Kidney tubule cell (primary cell): ENCODE measurements around the gene PCBP3.

Source experiments
- DNase-seq: peaks from one replicate; pipeline ENCODE4 v3.0.0-alpha.2; 2018; ENCODE audit warnings: low spot score

Gene PCBP3

DNA sequence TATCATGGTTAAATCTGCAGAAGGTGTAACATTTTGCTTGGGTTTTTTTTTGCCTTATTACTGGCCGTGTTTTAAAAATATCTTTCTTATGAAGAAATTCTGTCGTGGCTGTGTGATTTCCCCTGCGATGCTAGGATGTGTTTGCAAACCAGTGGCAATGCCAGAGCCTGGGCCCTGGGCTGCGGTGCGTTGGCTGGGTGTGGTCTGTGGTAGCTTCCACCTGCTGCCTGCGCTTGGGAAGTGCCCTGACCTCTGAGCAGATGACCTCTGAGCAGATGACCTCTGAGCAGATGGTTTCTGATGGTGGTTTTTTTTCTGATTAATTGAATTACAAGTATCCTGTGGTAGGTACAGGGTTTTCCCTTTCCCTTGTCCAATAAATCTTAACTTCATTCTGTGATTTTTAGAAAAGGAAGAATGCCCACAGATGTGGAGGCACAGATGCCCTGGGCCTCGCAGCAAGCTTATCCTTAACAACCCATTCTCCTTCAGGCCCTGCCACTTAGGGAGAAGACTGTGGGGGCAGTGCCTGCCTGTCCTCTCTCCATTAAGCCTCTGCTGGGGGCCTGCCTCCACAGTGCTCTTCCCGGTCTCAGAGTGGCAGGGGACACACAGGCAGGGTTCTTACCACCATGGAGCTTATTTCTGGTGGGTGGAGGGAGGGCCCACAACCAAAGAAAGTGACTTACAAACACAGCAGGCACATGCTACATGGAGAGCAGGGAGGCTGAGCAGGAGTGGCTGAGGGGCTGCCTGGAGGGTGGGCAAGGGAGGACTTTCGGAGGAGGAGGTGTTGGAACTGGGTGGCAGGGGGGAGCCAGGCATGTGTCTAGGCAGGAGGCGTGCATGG lies 81.7 kb downstream of the PCBP3 start:
- DNase-seq: no peak

DNA sequence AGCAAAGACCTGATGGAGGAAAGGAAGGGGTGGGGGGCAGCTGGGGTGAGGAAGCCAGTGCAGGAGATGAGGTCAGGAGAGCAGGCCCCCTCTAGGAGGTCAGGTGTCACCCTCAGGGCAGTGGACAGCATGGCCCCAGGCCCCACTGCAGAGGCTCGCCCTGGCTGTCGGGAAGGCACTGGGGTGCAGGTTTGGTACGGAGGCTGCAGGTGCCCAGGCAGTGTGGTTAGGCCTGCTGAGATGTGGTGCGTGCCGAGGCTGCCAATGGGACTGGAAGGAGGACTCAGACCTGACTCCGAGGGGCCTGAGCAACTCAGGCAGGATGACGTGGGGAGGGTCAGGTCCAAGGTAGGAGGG lies 82.3 kb downstream of the PCBP3 start:
- no peak for DNase-seq

DNA sequence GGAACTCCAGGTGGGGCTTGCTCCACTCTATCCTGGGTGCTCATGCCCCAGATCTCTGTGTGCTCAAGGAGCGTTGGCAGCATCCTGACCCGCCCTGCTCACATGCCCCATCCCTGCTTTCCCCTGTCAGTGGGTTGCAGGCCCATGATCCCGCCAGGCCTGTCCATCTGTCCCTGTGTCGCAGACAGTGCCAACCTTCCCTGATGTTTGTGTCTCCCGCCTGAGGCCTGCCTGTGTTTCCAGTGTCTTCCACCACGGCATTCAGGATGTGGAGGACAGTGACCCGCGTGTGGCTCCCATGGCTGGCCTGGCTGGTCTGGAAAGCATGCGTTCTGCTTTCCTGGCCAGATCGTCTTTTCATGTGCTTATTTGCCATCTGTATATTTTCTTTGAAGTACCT lies 82.9 kb downstream of the PCBP3 start:
- DNase-seq: no peak

DNA sequence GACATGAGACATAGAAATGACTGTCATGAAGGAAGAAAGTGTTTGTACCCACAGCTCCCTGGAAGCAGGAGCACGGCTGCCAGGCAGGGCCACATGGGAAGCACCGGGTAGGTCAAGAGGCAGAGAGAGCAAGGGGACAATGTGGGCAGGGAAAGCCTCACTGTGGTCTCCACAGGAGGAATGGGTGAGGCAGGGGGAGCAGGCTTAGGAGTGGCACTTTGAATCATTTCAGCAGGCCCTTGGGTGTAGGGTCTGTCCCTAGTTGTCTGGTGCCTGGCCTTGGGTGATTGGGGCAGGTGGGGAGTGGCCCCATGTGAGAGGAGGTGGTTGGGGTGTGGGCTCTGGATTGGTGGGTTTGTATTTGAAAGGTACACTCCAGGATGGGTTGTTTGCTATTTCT lies 83.9 kb downstream of the PCBP3 start:
- DNase-seq: no peak

DNA sequence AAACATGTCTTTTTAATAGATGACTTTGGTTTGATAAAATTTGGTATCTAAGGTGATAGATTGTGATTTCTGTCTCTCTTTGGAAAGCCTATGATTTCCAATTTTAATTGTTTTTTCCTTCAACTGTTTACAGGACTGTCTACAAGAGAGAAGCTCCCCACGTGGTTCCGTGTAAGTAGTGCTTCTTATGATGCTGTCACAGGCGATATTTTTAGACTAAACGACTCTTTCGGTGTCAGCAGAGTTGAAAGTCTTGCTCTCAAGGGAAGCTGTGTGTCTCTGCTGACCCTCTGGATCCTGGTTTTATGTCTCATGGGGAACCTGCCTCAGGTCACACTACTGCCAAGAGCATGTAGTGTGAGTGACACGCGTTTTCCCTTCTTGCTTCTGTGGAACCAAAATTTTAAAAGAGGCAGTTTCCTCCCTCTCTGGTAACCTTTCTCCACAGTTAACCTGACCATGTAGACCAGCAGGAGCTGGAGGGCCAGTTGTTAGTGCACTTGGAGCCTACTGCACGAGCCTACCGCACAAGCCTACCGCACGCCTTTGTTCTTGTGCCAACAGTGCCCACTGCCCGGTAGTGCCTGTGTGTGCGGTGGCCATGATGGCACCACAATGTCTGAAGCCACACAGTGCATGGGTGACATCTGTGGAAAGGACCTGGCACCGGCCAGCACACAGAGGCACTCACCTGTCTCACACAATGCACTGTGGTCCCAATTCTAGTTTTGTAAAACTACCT lies 91.9 kb downstream of the PCBP3 start:
- DNase-seq: no peak

DNA sequence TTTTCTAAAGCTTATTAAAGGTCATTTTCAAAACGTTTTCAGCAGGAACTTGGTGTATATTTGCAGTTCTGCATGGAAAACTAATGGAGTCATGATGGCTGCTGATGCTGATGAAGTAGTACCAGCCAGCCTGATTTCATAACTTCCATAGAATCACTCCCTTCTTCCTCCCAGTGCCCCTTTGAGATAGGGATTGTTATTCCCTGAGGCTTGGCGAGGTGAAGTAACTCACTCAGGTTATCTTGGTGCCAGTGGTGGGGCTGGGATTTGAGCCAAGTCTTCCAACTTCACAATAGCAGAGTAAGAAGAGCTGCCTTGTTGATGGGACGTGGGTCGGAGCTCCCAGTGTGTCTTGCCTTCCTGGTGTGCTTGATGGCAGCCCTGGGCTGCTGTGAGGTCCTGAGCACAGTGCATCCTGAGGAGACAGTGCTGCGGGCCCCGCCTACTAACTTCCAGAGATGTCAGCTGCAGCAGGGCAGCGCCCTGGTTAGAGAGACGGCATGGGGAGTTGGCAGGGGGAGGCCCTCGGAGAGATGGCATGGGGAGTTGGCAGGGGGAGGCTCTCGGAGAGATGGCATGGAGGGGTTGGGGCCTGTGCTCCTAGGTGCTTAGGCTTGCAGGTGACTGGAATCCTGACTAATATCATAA lies 92.6 kb downstream of the PCBP3 start:
- no peak for DNase-seq

DNA sequence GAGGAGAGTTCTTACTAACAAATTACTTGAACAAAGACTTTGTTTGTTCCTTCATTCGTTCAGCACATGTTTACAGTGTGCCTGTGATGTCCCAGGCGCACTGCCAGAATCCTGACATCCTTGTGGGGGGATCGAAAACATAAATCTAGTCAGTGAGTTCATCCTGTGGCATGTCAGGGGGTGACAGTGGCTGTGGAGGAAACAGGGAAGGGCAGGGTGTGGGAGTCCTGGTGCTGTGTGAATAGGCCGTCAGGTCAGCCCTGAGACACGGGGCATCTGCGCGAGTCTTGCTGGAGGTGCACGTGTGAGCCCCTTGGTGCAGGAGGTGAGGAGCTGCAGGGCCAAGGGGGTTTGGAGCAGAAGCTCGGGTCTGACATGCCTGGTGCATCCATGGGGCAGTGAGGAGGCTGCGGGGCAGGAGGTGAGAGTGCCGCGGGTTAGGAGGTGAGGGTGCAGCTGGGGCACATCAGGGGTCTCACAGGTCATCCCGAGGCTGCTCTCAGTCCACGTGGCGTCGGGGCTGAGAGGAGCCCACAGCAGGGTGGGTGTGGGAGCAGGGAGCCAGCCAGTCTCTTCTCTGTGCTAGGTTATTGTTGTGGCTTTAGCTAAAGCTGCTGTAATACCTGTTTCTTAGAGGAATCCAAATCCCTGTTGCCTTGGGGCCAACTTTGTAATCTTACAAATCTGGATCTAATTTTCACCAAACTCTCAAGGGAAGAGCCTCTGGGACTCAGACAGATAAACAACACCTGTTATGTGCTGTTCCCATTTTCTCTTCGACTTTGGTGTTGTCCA lies 93.4 kb downstream of the PCBP3 start:
- no peak for DNase-seq

DNA sequence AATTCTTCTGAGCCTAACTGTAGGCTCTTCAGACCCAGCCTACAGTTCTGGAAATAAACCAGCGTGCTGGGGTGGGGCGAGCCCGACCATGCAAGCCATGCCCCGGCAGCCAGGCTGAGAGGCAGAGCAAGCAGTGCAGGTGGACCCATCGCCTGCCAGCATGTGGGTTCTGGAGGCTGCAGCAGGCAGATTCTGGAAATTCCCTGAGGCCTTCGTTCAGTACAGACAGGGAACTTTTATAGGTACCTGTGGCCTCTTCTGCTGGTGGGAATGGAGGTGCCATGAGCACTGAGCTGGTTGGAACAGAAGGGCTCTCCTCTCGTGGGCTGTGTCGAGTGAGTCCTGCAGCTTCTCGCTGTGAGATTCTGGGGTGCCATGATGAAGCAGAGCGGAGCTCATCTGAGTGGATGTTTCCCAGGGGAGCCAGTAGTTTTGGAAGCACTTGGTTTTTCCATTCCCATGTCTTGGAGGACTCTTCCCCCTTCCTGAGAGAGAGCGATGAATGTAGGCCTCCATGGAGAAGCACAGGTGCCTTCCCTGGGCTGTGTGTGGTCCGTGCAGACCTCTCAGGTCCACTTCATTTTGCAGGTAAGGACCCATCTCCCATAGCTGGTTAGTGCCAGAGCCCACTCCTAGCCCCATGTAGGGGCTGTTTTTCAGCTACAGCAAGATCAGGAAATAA lies 94.1 kb downstream of the PCBP3 start:
- no peak for DNase-seq

DNA sequence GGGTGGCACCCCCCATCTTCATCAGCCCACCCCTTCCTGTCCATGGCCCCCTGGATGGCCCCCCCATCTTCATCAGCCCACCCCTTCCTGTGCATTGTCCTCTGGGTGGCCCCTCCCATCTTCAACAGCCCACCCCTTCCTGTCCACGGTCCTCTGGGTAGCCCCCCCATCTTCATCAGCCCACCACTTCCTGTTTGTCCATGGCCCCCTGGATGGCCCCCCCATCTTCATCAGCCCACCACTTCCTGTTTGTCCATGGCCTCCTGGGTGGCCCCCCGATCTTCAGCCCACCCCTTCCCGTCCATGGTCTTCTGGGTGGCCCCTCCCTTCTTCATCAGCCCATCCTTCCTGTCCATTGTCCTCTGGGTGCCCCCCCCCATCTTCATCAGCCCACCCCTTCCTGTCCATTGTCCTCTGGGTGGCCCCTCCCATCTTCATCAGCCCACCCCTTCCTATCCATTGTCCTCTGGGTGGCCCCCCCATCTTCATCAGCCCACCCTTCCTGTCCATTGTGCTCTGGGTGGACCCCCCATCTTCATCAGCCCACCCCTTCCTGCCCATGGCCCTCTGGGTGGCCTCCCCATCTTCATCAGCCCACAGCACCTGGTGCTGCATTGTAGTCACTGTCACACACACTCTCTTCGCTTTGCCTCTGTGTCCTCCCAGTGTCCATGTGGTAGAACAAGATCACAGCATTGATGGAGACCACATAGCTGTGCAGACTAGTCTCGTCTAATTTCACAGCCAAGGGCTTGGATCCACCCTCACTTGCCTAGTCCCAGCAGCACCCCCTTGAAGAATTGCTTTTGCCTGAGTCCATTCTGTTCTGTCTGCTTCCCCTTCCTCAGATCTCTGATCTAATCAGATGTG lies 95.9 kb downstream of the PCBP3 start:
- no peak for DNase-seq

DNA sequence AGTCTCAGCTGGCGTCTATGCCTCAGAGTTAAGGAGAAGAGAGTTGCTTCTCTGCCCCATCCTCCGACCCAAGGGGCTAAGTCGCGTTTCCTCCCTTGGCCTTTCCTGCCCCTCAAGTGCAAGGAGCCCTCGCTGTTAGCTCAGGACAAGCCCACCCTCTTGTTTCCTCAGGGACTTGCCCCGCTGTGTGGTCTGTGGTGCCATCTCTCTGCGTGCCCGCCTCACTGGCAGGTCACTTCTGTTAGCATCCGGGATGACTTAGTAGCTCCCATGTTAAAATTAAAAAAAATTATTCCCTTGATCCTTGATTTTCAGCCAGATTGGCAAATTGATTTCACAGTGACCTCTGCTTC lies 96.5 kb downstream of the PCBP3 start:
- no peak for DNase-seq

DNA sequence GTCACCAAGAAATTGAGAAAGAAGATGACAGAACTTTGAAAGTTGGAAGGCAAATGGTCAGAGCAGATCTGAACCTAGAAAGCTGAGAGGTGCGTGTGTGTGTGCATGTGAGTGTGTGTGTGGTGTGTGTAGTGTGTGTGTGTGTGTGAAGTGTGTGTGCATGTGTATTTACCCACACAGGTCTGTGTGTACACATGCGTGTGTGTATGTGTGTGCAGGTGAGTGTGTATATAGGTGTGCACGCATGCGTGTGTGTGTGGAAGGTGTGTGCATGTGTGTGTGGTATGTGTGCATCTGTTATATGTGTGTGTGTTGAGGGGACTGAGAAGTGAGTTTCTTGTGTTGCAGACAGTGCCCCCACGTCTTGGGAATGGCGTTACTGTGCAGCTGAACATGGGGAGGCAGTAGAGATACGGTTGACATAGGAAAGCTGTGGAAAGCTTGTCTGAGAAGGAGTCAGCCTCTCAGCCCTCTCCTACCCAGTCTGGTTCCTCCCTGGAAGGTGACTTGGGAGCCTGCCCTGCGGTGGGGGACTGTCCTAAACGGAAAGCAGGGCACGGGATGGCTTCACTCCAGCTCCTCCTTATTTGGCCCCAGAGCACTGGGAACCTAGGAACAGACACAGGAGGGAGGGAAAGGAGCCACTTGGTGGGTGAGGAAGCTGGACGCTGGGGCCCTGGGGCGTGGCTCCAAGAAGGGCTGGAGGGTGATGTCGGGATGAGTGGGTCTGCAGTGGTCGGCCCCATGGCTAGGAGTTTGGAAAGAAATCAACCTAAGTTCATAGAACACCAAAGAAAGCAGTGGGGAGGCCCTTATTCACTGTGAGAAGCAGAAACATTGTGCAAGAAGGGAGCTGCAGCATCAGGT lies 97.2 kb downstream of the PCBP3 start:
- no peak for DNase-seq

DNA sequence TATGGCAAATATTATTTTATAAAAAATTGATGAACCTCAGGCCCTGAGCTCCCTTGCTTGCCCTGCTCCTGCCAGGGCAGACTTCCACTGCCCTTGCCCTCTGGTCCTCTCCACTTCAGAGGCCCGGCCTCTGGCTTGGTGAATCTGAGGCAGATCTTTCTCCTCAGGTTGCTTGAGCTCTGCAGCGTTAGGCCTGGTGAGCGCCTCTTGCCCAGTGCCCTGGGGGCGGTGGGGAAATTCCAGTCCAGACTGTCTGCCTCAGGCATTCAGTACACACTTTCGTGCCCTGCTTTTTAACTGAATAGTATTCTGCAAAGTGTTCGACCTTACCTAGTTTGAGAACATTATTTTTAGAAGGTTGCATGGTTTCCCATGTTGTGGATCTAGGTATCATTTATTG lies 98.2 kb downstream of the PCBP3 start:
- DNase-seq: no peak

DNA sequence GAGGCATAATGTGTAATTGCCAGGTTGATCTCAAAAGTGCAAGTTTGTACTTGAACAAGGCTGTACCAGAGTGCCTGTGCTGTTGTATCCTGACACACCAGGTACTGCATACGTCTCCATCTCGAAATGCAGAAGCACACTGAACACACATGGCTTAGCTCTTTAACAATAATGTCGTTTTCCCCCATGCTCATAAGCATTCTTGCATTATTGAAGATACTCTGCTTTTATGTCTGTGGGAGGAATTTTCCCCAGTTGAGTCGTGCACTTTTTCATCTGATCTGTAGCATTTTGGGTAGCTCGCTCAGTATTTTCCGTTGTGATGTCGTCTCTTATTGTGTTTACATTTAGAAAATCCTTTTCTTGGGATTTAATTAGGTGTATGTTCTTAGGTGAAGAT lies 98.7 kb downstream of the PCBP3 start:
- no peak for DNase-seq

DNA sequence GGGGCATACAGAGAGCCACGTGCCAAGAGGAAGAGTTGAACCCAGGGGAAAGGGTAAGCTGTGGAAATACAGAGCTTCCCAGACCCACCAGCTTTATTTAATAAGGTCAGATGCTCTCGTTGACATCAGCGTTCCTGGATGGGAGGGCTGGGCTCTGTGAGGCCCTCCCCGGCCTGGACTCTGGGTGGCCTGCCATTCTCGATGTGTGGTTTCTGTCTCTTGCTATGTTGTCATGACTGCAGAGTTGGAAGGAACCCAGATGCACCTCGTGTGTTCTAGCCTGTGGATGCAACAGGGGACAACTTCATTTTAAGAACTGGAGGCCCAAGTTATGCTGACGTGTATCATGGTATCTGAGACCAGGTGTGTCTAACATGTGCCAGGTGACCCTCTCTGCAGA lies 101.7 kb downstream of the PCBP3 start:
- DNase-seq: no peak

DNA sequence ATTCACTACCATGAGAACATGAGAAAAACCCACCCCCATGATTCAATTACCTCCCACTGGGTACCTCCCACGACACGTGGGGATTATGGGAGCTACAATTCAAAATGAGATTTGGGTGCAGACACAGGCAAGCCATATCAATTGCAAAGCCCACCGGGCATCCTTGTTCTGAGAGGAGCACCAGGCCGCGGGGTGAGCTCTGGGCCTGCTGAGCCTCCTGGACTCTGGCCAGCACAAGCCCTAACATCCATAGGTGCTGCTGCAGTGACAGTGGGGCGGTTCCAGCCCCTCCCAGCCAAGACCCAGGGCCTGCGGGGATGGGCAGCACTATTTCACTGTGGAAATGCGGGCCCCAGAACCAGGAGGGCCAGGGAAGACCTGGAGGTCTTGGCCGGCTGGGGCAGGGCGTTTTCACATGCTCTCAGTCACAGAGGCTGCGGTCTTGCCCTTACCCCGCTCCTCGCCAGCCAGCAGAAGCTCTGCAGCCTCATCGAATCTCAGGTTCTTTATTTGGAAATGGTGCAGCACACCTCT lies 103.8 kb downstream of the PCBP3 start:
- DNase-seq: no peak

DNA sequence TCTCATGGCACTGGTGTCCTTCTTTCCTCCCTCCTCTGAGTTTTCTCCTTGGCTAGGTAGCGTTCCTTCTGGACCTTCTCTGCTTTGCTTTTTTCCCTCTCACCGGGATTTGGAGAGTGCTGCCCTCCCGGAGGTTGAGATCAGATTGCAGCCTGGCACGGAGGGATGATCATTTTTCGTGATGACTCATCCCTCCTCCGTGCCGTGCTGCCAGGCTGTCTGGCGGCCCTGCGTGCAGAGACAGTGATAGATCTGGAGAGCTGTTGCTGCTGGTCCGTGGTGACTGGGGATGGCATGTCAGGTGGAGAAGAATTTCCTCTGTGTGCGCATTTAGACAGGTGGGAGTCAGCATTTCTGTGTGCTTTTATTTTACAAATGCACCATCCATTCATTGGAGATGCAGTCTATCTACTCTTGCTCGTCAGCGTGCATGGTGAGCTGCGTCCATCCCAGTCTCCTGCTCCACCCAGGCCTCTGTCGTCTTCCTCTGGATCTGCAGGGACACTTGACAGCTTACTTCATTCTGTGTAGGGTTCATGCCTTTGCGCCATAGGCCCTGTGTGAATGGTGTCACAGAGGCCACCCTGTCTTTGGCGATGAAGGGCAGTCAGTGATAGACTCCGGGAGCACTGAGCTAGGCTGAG lies 104.4 kb downstream of the PCBP3 start:
- DNase-seq: peak; percentile 65

DNA sequence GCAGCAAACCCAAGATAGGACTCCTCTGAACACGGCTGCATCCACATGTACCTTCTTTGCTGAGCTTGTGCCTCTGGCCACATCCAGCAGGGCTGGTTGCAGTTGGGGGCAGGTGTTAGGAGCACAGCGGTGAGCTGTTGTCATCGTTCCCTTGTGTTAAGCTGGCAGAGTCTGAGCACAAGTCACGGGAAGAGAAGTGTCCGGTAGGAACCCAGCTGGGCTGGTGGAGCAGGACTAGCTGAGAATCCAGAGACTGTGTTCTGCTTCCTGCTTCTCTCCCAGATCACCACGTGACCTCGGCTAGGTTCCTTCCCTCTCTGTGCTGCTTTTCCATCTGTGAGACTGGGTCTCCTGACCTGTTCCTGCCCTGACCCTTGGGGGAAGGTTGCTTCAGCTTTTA lies 105.1 kb downstream of the PCBP3 start:
- DNase-seq: no peak

DNA sequence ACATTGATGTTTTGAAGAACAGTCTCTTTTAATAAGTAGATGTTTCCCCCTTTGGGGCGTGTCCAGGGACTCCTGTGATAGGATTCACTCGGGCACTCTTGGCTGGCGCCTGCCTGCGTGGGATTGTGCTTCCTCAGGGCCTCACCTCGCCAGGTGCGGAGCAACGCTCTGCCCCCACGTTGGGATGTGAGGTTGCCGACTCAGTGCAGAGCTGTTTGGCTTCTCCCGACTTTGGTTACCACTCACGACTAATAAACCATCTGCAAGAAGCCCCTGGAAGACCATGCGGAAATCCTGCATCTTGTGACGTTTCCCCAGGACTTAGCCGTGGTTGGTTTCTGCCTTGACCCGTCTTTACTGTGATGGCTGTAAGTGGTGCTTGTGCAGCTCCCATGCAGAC lies 106.4 kb downstream of the PCBP3 start:
- no peak for DNase-seq

DNA sequence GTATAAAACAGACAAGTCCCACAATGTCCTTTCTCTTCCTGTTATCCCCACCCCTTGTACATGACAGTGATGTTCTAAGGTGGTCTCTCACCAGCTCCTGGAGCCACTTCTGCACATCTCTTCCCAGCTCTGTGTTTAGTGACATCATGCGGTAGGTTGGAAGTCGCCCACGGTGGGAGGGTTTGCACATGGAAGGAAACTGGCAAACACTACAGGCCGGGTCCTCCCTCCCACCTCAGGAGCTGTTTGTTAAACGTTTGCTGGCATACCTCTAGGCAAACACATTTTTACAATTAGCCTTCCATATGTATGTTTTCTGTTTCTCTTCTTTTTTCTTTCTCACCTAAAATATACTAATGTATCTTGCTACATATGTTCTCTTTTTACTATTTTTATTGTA lies 107.4 kb downstream of the PCBP3 start:
- DNase-seq: no peak
